GM12801 (cell line): Measurements from ENCODE around the gene IQCH.

Source experiments
- TF ChIP-seq, protein P1 (sequence below): IDR thresholded peaks from one replicate; pipeline ENCODE4 v1.5.1; 2011; ENCODE audit warnings: control low read depth; ENCODE audit not compliant: insufficient read length; ENCODE audit errors: extremely low read depth

IQCH gene

DNA sequence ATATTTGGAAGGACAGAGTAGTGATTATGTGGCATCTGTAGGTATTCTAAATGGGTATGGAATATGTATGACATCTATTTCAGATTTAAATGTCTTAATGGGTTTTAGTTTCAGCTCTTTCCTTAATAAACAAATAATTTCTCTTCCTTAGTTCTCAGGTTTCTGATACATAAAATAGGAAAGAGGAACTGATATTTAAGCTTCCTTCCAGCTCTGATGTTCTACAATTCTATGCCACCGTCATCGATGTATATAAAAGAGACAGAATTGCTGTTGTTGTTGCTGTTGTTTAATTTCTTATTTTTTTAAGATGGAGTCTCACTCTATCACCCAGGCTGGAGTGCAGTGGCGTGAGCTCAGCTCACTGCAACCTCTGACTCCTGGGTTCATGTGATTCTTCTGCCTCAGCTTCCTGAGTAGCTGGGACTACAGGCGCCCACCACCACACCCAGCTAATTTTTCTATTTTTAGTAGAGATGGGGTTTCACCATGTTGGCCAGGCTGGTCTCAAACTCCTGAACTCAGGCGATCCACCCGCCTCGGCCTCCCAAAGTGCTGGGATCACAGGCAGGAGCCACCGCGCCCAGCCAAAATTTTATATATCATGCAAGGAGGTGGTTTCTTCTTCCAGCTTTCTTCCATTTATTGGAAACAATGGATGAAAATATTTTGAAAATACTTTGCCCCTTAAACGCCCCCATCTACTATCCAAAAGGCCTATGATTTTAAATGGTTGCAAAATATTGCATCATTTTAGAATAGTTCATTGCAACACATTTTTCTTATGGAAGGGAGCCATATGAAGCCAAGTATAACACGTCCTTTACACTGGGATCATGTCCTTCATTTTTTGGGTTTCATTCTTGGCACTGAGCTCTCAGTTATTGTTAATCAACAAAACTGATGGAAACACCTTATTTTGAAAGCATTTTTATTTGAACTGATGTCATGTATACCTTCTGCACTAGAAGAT lies 252.5 kb downstream of the IQCH start:
- TF ChIP-seq, protein P1, sequence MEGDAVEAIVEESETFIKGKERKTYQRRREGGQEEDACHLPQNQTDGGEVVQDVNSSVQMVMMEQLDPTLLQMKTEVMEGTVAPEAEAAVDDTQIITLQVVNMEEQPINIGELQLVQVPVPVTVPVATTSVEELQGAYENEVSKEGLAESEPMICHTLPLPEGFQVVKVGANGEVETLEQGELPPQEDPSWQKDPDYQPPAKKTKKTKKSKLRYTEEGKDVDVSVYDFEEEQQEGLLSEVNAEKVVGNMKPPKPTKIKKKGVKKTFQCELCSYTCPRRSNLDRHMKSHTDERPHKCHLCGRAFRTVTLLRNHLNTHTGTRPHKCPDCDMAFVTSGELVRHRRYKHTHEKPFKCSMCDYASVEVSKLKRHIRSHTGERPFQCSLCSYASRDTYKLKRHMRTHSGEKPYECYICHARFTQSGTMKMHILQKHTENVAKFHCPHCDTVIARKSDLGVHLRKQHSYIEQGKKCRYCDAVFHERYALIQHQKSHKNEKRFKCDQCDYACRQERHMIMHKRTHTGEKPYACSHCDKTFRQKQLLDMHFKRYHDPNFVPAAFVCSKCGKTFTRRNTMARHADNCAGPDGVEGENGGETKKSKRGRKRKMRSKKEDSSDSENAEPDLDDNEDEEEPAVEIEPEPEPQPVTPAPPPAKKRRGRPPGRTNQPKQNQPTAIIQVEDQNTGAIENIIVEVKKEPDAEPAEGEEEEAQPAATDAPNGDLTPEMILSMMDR: no peak

DNA sequence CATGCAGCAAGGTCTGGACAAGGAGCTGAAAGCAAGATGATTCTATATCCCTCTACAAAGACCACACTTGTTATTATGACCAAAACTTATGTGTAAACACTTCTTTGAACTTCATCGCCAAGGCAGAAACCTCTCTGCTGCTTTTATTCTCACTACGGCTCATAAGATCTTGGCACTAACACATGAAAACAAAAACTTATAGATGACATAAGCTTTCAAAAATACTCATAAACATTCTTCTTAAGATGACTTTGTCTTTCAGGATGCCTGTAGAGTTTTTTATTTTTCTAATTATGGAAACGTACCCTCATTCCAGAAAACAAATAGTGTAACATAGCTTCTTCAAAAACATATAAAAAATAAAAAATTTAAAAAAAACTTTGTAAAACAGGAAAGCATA lies 253.8 kb downstream of the IQCH start:
- TF ChIP-seq, protein P1: no peak

DNA sequence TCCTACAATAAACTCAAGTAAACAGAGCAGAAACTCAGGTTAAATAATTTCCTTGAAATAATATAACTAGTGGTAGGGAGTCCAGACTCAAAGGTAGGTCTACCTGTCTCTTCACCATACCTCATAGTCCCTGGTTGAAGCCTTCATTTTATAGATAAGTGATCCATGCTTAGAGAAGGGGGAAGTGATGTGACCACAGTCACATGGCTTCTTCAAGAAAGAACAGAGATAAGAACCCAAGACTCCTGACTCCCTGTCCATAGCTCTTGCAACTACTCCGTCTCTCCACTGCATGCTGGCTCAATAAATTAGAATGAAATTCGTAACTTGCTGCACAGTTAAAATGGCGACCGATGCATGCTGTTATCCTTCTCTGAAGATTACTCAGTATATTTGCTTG lies 255.3 kb downstream of the IQCH start:
- TF ChIP-seq, protein P1: no peak

DNA sequence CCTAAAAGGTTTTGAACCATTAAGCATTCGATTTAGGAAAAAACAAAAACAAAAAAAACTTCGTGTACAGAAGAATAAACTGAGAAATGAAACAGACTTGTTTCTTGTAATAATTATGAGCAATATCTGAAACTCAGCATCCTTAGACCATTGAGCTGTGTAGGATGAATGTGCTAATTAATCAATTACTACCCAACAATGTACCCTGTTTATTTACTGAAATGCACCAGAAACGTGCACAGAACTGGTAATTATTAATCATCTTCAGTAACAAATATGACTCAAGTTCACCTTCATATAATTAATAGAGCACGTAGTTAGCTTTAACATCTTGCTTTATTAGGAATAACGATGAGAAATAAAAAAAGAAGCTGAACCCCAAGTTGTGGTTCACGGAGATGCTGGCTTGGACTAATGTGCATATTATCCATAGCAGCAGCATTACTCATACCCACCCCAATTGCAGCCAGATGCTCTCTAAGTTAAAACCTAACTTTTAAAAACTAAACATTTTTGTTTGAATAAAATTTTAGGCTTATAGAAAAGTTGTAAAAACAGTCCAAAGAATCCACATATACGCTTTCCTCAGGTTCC lies 256.1 kb downstream of the IQCH start:
- TF ChIP-seq, protein P1: no peak

DNA sequence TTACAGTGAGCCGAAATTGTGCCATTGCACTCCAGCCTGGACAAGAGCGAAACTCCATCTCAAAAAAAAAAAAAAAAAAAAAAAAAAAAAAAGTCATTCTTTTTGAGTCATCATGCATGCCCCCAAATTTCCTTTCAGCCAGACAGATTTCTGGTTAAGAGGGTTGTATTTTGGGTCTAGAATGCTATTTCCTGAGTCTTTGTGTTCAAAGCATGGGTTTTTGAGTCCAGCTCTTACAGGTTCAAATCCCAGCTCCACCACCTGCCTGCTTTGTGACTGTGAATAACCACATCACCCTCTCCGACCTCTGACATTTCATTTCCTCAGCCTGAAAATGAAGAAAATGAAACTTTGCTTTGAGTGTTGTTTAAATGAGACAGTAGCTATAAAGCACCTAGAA lies 257.0 kb downstream of the IQCH start:
- TF ChIP-seq, protein P1: no peak

DNA sequence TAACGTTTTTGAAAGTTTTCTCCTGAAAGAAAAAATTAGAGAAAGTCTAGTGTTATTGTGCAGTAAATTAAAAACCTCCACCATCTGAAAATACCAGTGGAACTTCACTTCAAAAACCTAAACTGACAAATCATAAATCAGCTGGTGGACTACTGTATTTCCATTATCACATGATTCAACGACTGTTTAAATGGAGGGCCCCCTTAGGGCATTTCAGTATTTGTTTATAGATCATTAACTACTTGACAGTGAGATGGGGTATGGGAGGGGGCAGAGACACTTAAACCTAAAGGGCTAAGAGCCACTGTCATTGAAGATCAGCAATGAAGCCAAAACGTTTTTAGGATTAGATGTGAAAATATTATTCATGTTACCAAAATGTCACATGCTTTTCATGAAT lies 257.6 kb downstream of the IQCH start:
- TF ChIP-seq, protein P1: no peak

DNA sequence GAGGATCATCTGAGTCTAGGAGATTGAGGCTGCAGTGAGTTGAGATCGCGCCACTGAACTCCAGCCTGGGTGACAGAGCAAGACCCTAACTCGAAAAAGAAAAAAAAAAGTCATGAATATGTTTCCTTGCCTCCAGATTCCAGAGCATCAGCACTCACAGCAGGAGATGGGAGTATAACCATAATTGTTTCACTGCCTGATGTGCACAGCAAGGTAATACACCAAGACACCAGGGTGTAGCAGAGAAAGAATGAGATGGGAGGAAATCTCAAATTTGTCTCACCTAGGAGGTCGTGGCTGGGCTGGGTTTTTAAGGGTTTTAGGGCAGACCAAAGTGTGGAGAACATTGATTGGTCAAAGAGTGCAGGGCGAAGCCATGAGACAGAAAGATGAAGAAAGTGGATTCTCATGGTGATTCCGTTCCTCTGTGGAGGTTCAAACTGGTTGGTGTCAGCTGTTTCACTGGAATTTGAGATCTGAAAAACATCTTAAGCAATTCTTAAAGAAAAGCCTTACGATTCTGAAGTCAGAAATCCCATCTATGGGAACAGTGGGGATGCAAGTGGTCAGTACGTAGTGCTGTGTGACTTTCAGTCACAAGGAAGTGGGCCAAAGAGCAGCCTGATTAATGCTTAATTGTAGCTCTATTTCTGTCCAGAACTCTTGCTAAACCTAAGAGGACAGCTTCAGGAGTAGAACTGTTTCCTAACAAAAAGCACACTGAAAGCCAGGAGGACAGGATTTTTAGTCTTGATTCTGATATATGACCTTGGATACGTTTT lies 258.5 kb downstream of the IQCH start:
- TF ChIP-seq, protein P1: no peak
